ENCODE data around the gene EMD.

EMD gene

DNA sequence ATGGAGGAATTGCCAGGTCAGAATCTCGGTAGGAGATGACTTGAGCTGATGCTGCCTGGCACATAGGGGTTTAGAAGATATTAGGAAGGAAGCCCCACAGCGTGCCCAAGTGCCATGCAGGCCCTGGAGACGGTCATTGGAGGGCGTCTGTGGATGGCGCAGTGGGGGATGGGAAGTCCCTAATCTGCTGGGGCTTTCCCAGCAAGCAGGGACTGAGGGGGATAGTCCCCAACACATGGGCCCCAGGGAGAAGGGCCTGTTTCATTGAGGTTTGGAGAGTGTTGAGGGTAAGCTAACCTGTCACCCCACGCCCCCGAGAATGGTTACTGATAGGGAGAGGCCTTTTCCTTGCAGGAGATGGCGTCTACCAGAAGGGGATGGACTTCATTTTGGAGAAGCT lies 40.1 kb downstream of the EMD start:
- DNase-seq (ENCODE audit: low read depth): no peak

DNA sequence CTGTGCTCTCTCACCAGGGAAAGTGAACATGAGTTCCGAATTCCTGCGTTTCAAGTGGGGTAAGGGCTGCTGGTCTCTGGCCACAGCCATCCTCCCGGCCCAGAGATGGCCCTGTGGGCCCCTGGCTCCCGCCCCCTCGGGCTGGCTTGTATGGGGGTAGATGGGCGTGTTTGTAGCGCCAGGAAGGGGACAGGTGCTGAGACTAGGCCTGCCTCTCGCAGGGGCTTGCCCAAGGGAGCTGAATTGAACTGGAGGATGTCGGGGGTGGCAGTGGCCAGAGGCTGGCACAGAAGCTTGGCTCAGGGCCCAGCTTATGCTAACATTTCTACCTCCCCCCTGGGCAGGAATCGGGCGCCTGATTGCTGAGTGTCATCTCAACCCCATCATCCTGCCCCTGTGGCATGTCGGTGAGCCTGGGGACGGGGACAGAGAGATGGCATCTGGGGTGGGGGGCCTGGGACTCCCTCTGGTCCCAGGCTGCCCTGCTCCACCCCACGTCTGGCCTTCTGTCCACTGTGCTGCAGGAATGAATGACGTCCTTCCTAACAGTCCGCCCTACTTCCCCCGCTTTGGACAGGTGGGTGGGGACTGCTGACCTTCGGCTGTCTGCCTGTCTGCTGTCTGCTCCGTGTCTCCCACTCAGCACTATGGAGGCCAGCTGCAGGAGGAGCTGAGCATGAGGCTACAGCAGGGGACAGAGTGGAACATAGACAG lies 40.8 kb downstream of the EMD start:
- DNase-seq (ENCODE audit: low read depth): no peak

DNA sequence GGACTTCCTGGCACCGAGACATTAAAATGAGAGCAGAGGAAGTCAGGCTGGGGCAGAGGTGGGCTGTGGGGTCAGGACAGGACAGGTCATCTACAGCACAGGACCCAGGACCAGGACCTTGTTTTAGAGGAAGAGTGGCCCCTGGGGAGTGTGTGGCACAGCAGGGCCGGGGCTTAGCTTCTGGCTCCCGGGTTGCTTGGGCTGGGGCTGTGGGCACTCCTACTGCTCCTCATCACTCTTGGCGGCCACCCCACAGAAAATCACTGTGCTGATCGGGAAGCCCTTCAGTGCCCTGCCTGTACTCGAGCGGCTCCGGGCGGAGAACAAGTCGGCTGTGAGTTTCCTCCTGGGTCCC lies 41.3 kb downstream of the EMD start:
- no peak for DNase-seq (ENCODE audit: low read depth)

DNA sequence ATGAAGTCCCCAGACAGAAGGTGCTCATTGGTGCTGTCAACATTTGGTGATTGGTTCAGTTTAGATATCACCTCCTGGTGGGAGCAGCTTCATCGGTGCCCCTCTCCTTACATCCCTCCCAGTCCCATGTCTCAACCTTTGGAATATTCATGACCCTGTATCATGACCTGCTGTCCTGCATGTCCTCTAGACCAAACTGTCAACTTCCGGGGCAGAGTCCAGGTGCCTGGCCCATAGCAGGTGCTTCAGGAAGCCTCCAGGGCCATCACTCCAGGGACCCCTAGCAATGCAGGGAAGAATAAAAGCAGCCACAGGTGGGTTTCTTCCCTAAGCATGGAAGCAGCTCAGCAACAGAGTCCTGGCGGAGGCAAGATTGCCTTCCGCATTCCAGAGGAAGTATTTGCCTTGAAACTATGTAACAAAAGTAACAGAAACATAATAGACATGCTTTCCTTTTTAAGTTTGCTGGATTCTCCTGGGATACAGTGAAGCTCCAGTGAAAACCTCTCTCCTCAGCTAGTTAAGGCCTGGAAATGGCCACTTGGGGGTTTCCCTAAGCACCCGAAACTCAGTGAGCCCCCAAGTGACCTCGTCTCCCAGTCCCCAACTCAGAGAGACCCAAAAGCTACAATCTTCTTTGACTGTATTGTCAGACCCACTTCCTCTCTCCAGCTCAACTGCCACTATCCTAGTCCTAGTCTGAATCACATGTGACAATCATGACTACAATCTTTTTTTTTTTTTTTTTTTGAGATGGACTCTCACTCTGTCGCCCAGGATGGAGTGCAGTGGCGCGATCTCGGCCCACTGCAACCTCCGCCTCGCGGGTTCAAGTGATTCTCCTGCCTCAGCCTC lies 48.0 kb downstream of the EMD start:
- DNase-seq (ENCODE audit: low read depth): no peak

DNA sequence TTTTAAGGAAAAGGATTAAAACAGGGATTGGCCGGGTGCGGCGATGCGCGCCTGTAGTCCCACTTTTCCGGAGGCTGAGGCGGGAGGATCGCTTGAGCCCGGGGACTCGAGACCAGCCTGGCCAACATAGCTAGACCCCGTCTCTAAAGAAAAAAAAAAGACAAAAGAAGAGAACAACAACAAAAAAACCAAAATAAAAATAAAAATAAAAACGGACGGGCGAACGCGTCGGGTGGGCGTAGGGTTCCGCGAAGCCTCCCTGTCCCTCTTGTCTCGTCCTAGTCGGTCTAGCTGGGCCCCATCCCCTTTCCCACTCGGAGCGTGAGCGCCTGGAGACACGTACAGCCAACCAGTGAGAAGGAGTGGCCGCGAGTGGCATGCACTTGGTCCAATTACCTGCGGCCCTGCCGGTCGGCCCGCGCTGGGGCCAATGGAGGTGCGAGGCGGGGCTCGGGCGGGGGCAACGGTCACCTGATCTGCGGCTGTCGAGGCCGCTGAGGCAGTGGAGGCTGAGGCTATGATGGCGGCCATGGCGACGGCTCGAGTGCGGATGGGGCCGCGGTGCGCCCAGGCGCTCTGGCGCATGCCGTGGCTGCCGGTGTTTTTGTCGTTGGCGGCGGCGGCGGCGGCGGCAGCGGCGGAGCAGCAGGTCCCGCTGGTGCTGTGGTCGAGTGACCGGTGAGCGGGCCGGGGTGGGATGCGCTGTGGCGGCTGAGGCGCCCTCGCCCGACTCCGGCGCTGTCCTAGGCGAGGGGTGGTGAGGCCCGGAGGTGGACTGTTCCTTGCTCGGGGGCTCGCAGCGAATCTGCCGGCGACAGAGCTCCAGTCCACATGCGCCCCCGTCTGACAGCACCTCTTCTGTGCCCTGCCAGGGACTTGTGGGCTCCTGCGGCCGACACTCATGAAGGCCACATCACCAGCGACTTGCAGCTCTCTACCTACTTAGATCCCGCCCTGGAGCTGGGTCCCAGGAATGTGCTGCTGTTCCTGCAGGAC lies 49.4 kb downstream of the EMD start, which contains the start of gene ATP6AP1:
TSS of gene ATP6AP1 (plus strand) at position 502 of the 996 bp plus-strand sequence. CDS start at position 518, 16 bp downstream.
- peak; percentile 83 for DNase-seq (ENCODE audit: low read depth)

DNA sequence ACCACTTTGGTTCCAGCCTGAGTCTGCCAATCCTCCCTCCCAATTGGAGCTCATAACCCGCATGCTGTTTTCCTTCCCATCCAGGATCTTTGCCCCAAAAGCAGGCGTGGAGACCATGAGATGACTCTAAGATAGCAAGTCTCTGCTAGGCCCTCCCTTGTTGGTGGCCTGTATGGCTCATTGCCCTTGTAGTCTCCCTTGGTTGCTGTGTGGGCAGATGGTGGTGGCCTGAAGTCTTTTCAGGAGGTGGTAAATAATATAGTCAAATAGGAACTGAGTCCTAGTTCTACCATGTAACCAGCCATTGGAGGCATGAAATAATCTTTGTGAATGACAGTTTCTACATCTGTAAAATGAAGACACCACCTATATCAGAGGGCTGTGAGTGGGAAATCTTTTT lies 50.6 kb downstream of the EMD start:
- no peak for DNase-seq (ENCODE audit: low read depth)

DNA sequence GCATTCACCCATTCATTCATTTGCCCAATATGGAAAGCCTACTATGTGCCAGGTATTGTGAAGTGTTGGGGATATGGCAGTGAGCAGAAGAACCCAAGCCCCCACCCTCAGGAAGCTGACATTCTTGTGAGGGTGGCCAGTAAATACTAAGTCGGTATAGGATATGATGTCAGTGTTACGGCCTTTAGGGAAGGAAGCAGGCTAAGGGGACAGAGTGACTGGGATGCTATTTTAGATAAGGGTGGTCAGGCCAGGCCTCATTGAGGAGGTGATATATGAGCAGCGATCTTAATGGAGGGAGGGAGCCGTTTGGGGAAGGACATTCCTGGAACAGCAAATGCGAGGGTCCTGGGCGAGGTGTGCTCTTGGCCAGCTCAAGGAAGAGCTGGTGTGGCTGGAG lies 51.4 kb downstream of the EMD start:
- no peak for DNase-seq (ENCODE audit: low read depth)

DNA sequence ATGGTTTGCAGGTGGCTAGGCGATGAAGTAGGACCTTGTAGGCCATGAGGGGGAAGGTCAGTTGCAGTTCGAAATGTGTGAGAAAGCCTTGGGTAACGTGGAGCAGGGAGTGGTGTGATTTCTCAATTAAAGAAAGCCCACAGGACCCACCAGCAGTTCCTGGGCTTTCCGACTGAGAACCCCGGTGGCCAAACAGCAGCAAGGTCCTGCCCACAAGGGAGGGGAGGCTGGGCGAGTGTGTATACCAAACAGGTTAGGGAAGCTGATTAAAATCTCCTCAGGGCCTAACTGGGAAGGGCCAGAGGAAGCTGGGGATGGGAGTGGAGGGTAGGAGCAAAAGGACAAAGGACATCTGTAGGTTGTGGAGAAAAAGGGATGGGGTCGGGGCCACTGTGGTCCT lies 51.8 kb downstream of the EMD start:
- DNase-seq (ENCODE audit: low read depth): no peak
